NCI-H2107 treated with DMSO at 0.1 percent for 48 hours (cell line): Measurements from ENCODE around the gene HOXC6.
"Not testable (repeated sequence)": the region's sequence is repeated elsewhere in the genome, so short reads cannot be mapped to it uniquely, and the experiment has no call there.

ENCODE experiments used
- DNase-seq: peaks from one replicate; lab custom pipeline; 2025; ENCODE audit not compliant: unreplicated experiment; lab: John Stamatoyannopoulos, UW

HOXC6 gene

GRCh38 chr12:54052438-54053002, 24.3 kb downstream of the HOXC6 start:
- DNase-seq, result no peak

GRCh38 chr12:54053003-54053750, 24.9 kb downstream of the HOXC6 start:
- no peak for DNase-seq

GRCh38 chr12:54053751-54054741, 25.8 kb downstream of the HOXC6 start, which contains the start of gene HOXC4:
Gene HOXC4, plus strand, starts transcription at chr12:54053835. Its CDS starts 88 bp downstream, at chr12:54053923.
- DNase-seq, result no peak

GRCh38 chr12:54054742-54055194, 26.5 kb downstream of the HOXC6 start:
- DNase-seq, result no peak

GRCh38 chr12:54055552-54055951, 27.3 kb downstream of the HOXC6 start:
- no peak for DNase-seq

GRCh38 chr12:54056110-54056509, 27.9 kb downstream of the HOXC6 start:
- no peak for DNase-seq

- no peak for DNase-seq
Observed at GRCh38 chr12:54058128-54058768, 30.0 kb downstream of the HOXC6 start.

- no peak for DNase-seq
Observed at GRCh38 chr12:54059668-54060067, 31.4 kb downstream of the HOXC6 start.

GRCh38 chr12:54060174-54060974, 32.1 kb downstream of the HOXC6 start:
- DNase-seq, result no peak

- no peak for DNase-seq
Observed at GRCh38 chr12:54060975-54061778, 32.9 kb downstream of the HOXC6 start.

- no peak for DNase-seq
Observed at GRCh38 chr12:54065677-54066076, 37.4 kb downstream of the HOXC6 start.

GRCh38 chr12:54066408-54066807, 38.2 kb downstream of the HOXC6 start:
- no peak for DNase-seq

GRCh38 chr12:54068418-54069070, 40.3 kb downstream of the HOXC6 start:
- no peak for DNase-seq

- no peak for DNase-seq
Observed at GRCh38 chr12:54071942-54072341, 43.7 kb downstream of the HOXC6 start.

- no peak for DNase-seq
Observed at GRCh38 chr12:54074308-54074707, 46.1 kb downstream of the HOXC6 start.

GRCh38 chr12:54075409-54075808, 47.2 kb downstream of the HOXC6 start:
- no peak for DNase-seq

GRCh38 chr12:54075974-54076373, 47.7 kb downstream of the HOXC6 start:
- DNase-seq, result no peak

GRCh38 chr12:54077843-54078242, 49.6 kb downstream of the HOXC6 start:
- not testable (repeated sequence) for DNase-seq

- DNase-seq, result not testable (repeated sequence)
Observed at GRCh38 chr12:54079115-54079514, 50.9 kb downstream of the HOXC6 start.
